Liver (tissue), 3 donors: ENCODE results near the gene SEMA3C.

Experiments
- FOXA1 ChIP-seq: IDR thresholded peaks from 2 replicates; pipeline ENCODE4 v1.6.1; 2016; ENCODE audit warnings: antibody characterized with exemption
- GABPA ChIP-seq, 2 donors: IDR thresholded peaks in 1 of 2; conservative IDR thresholded peaks in 1 of 2; 2 replicates each; pipeline ENCODE4 v1.6.1; 2016; ENCODE audit warnings: antibody characterized with exemption in 2 of 2, mild to moderate bottlenecking in 1 of 2, moderate library complexity in 1 of 2
- NR2F2 ChIP-seq: IDR thresholded peaks from 2 replicates; pipeline ENCODE4 v1.6.1; 2016; ENCODE audit warnings: antibody characterized with exemption
- RAD21 ChIP-seq, 2 donors: IDR thresholded peaks; 2 replicates each; pipeline ENCODE4 v1.6.1; 2016; ENCODE audit warnings: antibody characterized with exemption in 2 of 2, mild to moderate bottlenecking in 2 of 2
- SP1 ChIP-seq: IDR thresholded peaks from 2 replicates; pipeline ENCODE4 v1.6.1; 2018; ENCODE audit warnings: antibody characterized with exemption, mild to moderate bottlenecking
- TAF1 ChIP-seq: conservative IDR thresholded peaks from 2 replicates; pipeline ENCODE4 v1.6.1; 2016; ENCODE audit warnings: antibody characterized with exemption, mild to moderate bottlenecking
- YY1 ChIP-seq: IDR thresholded peaks from 2 replicates; pipeline ENCODE4 v1.6.1; 2016; ENCODE audit warnings: antibody characterized with exemption, mild to moderate bottlenecking
- TF ChIP-seq, protein P1 (sequence below): IDR thresholded peaks from 2 replicates; pipeline ENCODE4 v1.6.1; 2016; ENCODE audit warnings: antibody characterized with exemption
- TF ChIP-seq, protein P2 (sequence below): fragments of 150-350 bp; IDR thresholded peaks from 2 replicates; pipeline ENCODE4 v1.5.1; 2017; ENCODE audit warnings: improper control_type of control experiment, low read depth, low read length; ENCODE audit not compliant: missing input control
- TF ChIP-seq, protein P3 (sequence below): IDR thresholded peaks from 2 replicates; pipeline ENCODE4 v1.6.1; 2016; ENCODE audit warnings: antibody characterized with exemption
- TF ChIP-seq, protein P4 (sequence below): IDR thresholded peaks from 2 replicates; pipeline ENCODE4 v1.6.1; 2016; ENCODE audit warnings: antibody characterized with exemption
- donor health status: healthy.
- donor health status: healthy.

DNA sequence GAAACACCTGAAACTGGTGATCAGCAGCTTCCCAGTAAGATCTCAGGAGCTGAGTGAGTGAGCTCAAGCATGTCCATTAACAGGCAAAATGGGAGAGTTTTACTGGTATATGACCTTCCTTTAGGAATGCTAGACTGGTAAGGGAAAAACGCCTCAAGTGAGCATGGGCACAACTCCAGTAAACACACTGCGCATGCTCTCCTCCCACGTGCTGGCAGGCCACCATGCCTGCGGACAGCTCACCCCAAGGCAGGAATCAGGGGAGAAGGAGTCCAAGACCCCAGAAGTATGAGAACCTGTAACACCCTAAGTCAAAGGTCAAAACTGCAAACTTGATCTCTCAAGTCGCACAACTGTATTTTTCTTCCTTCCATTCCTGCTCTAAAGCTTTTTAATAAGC is 152.1 kb downstream of the SEMA3C start:
- TF ChIP-seq YY1: no peak
- TF ChIP-seq FOXA1: no peak
- TF ChIP-seq, protein P1, sequence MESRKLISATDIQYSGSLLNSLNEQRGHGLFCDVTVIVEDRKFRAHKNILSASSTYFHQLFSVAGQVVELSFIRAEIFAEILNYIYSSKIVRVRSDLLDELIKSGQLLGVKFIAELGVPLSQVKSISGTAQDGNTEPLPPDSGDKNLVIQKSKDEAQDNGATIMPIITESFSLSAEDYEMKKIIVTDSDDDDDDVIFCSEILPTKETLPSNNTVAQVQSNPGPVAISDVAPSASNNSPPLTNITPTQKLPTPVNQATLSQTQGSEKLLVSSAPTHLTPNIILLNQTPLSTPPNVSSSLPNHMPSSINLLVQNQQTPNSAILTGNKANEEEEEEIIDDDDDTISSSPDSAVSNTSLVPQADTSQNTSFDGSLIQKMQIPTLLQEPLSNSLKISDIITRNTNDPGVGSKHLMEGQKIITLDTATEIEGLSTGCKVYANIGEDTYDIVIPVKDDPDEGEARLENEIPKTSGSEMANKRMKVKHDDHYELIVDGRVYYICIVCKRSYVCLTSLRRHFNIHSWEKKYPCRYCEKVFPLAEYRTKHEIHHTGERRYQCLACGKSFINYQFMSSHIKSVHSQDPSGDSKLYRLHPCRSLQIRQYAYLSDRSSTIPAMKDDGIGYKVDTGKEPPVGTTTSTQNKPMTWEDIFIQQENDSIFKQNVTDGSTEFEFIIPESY: no peak
- TF ChIP-seq, protein P2, sequence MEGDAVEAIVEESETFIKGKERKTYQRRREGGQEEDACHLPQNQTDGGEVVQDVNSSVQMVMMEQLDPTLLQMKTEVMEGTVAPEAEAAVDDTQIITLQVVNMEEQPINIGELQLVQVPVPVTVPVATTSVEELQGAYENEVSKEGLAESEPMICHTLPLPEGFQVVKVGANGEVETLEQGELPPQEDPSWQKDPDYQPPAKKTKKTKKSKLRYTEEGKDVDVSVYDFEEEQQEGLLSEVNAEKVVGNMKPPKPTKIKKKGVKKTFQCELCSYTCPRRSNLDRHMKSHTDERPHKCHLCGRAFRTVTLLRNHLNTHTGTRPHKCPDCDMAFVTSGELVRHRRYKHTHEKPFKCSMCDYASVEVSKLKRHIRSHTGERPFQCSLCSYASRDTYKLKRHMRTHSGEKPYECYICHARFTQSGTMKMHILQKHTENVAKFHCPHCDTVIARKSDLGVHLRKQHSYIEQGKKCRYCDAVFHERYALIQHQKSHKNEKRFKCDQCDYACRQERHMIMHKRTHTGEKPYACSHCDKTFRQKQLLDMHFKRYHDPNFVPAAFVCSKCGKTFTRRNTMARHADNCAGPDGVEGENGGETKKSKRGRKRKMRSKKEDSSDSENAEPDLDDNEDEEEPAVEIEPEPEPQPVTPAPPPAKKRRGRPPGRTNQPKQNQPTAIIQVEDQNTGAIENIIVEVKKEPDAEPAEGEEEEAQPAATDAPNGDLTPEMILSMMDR: no peak
- TF ChIP-seq RAD21 (IDR thresholded peaks at IDR 0.05): no peak
- TF ChIP-seq TAF1: no peak
- TF ChIP-seq, protein P3, sequence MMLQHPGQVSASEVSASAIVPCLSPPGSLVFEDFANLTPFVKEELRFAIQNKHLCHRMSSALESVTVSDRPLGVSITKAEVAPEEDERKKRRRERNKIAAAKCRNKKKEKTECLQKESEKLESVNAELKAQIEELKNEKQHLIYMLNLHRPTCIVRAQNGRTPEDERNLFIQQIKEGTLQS: no peak
- no peak for TF ChIP-seq SP1
- no peak for TF ChIP-seq GABPA (IDR thresholded peaks at IDR 0.05 in 1 of 2, conservative IDR thresholded peaks at IDR 0.05 in 1 of 2)
- no peak for TF ChIP-seq NR2F2
- TF ChIP-seq, protein P4, sequence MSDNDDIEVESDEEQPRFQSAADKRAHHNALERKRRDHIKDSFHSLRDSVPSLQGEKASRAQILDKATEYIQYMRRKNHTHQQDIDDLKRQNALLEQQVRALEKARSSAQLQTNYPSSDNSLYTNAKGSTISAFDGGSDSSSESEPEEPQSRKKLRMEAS: no peak
